DOHH2 (cell line): ENCODE results near the gene KHDC3L.

Source experiments
- H3F3A ChIP-seq: fragments of 200-600 bp; sonication (generic), shearing (Covaris generic); 2 replicates; pipeline ENCODE4 v1.6.0; 2016; ENCODE audit warnings: antibody characterized with exemption, mild to moderate bottlenecking; ENCODE audit not compliant: control insufficient read depth, insufficient read depth
- H3K27ac ChIP-seq: fragments of 200-600 bp; sonication (generic); 2 replicates; pipeline ENCODE4 v1.5.1; 2014; ENCODE audit warnings: low read depth, mild to moderate bottlenecking, low read length, moderate library complexity
- H3K27me3 ChIP-seq: fragments of 200-600 bp; sonication (generic); 2 replicates; pipeline ENCODE4 v1.6.1; 2014; ENCODE audit warnings: mild to moderate bottlenecking, low read length, mixed read lengths; ENCODE audit not compliant: control insufficient read depth
- H3K36me3 ChIP-seq: fragments of 200-600 bp; sonication (generic); 2 replicates; pipeline ENCODE4 v1.6.1; 2014; ENCODE audit warnings: mild to moderate bottlenecking, low read length, moderate library complexity, mixed read lengths; ENCODE audit not compliant: control insufficient read depth
- H3K4me1 ChIP-seq: fragments of 200-600 bp; sonication (generic); 2 replicates; pipeline ENCODE4 v1.6.1; 2014; ENCODE audit warnings: mild to moderate bottlenecking, low read length, mixed read lengths; ENCODE audit not compliant: control insufficient read depth
- H3K4me2 ChIP-seq: fragments of 200-600 bp; sonication (generic); 2 replicates; pipeline ENCODE4 v1.6.0; 2014; ENCODE audit warnings: mild to moderate bottlenecking, low read length, moderate library complexity
- H3K4me3 ChIP-seq: fragments of 200-600 bp; sonication (generic); 2 replicates; pipeline ENCODE4 v1.5.1; 2014; ENCODE audit warnings: mild to moderate bottlenecking, low read length, mixed read lengths
- H3K79me2 ChIP-seq: fragments of 200-600 bp; sonication (generic); 2 replicates; pipeline ENCODE4 v1.6.1; 2014; ENCODE audit warnings: mild to moderate bottlenecking, low read length, mixed read lengths; ENCODE audit not compliant: control insufficient read depth
- H3K9me2 ChIP-seq: fragments of 200-600 bp; sonication (generic); replicated peaks from 2 replicates; pipeline ENCODE4 v1.6.1; 2014; ENCODE audit warnings: mild to moderate bottlenecking, low read length, mixed read lengths; ENCODE audit not compliant: control insufficient read depth
- H3K9me3 ChIP-seq: fragments of 200-600 bp; sonication (generic); 2 replicates; pipeline ENCODE4 v1.6.1; 2014; ENCODE audit warnings: antibody characterized with exemption, low read length, mixed read lengths; ENCODE audit not compliant: control insufficient read depth, insufficient read depth
- H4K20me1 ChIP-seq: fragments of 200-600 bp; sonication (generic); 2 replicates; pipeline ENCODE4 v1.6.0; 2014; ENCODE audit warnings: low read depth, mild to moderate bottlenecking, antibody characterized with exemption, low read length, moderate library complexity; ENCODE audit not compliant: control insufficient read depth, insufficient read depth
- CTCF ChIP-seq: fragments of 200-600 bp; sonication (generic); IDR thresholded peaks from one replicate; pipeline ENCODE4 v1.5.1; 2014; ENCODE audit warnings: antibody characterized with exemption, mild to moderate bottlenecking, low read depth, low read length; ENCODE audit not compliant: poor library complexity, severe bottlenecking
- EZH2phosphoT487 ChIP-seq: fragments of 200-600 bp; sonication (generic); IDR thresholded peaks from 2 replicates; pipeline ENCODE4 v1.6.1; 2017; ENCODE audit warnings: borderline replicate concordance, mild to moderate bottlenecking, antibody characterized with exemption, low read length, moderate library complexity, mixed read lengths

The KHDC3L gene

GRCh38 chr6:73362869-73363536 is 545 bp downstream of the KHDC3L start:
- no peaks in the 10 kb centered on the region for H3K36me3 ChIP-seq
- H3K4me1 ChIP-seq: no peaks in the 10 kb centered on the region
- H3K9me3 ChIP-seq: no peaks in the 10 kb centered on the region
- H3K27ac ChIP-seq: no peak overlapping the region
- H3F3A ChIP-seq: no peaks in the 10 kb centered on the region
- no peak overlapping the region for H3K4me3 ChIP-seq
- no peaks in the 10 kb centered on the region for H3K27me3 ChIP-seq
- H4K20me1 ChIP-seq: no peaks in the 10 kb centered on the region
- no peaks in the 10 kb centered on the region for H3K79me2 ChIP-seq
- H3K4me2 ChIP-seq: no peak overlapping the region
- no peaks in the 10 kb centered on the region for H3K9me2 ChIP-seq
- TF ChIP-seq CTCF (no peak), EZH2phosphoT487 (no peak)

- Histone ChIP-seq H3F3A (no peaks in the 10 kb centered on the region), H3K27me3 (no peaks in the 10 kb centered on the region), H3K79me2 (no peaks in the 10 kb centered on the region), H3K4me1 (no peaks in the 10 kb centered on the region), H3K9me3 (no peaks in the 10 kb centered on the region), H3K9me2 (no peaks in the 10 kb centered on the region), H3K27ac (no peak overlapping the region), H3K4me2 (no peak overlapping the region), H4K20me1 (no peaks in the 10 kb centered on the region), H3K36me3 (no peaks in the 10 kb centered on the region), H3K4me3 (no peak overlapping the region)
- TF ChIP-seq CTCF: no peak
- no peak for TF ChIP-seq EZH2phosphoT487
Measured at GRCh38 chr6:73363537-73363875, 1.0 kb downstream of the KHDC3L start.

GRCh38 chr6:73364121-73364520 is 1.7 kb downstream of the KHDC3L start:
- H3K4me1 ChIP-seq: no peaks in the 10 kb centered on the region
- H3K27ac ChIP-seq: no peak overlapping the region
- H3K79me2 ChIP-seq: no peaks in the 10 kb centered on the region
- H3K9me2 ChIP-seq: no peaks in the 10 kb centered on the region
- no peaks in the 10 kb centered on the region for H3K27me3 ChIP-seq
- H3K36me3 ChIP-seq: no peaks in the 10 kb centered on the region
- no peaks in the 10 kb centered on the region for H3K9me3 ChIP-seq
- no peaks in the 10 kb centered on the region for H3F3A ChIP-seq
- no peak overlapping the region for H3K4me3 ChIP-seq
- no peak overlapping the region for H3K4me2 ChIP-seq
- no peaks in the 10 kb centered on the region for H4K20me1 ChIP-seq
- TF ChIP-seq EZH2phosphoT487 (no peak), CTCF (no peak)

GRCh38 chr6:73364549-73364948 is 2.1 kb downstream of the KHDC3L start:
- no peaks in the 10 kb centered on the region for H3K36me3 ChIP-seq
- H3K4me2 ChIP-seq: no peak overlapping the region
- no peaks in the 10 kb centered on the region for H3K4me1 ChIP-seq

More at GRCh38 chr6:73364549-73364948, 2.1 kb downstream of the KHDC3L start:
- Histone ChIP-seq H3K4me3 (no peak overlapping the region), H4K20me1 (no peaks in the 10 kb centered on the region), H3K9me2 (no peaks in the 10 kb centered on the region), H3K27ac (no peak overlapping the region), H3K79me2 (no peaks in the 10 kb centered on the region), H3F3A (no peaks in the 10 kb centered on the region), H3K27me3 (no peaks in the 10 kb centered on the region), H3K9me3 (no peaks in the 10 kb centered on the region)
- TF ChIP-seq EZH2phosphoT487: no peak
- no peak for TF ChIP-seq CTCF
